Keratinocyte (primary cell): Measurements from ENCODE around the gene GCK. TPM values are rescaled to one million over a fixed set of nuclear protein-coding genes. Genes with fewer than 3 reads are reported as not detected.

Source experiments
- DNase-seq: peaks from one replicate; pipeline ENCODE4 v3.0.0-alpha.2; 2011; ENCODE audit warnings: low read depth, missing footprints, low spot score
- FAIRE-seq: peaks from 2 replicates; lab custom pipeline; 2011; peaks lifted over from hg19 to GRCh38; lab: Jason Lieb, UNC
- H2AFZ ChIP-seq: 2 replicates; pipeline ENCODE4 v1.6.0; 2012; ENCODE audit warnings: low read length, control low read depth, inconsistent platforms; ENCODE audit not compliant: control insufficient read depth
- H3K27ac ChIP-seq: 2 replicates; pipeline ENCODE4 v1.5.1; 2011; ENCODE audit warnings: low read length; ENCODE audit not compliant: control insufficient read depth, insufficient read depth
- H3K27me3 ChIP-seq: 3 replicates; pipeline ENCODE4 v1.6.0; 2011; ENCODE audit warnings: low read length; ENCODE audit not compliant: control insufficient read depth, insufficient read depth; ENCODE audit errors: extremely low read depth
- H3K36me3 ChIP-seq, 2 experiments: 2 replicates in 1 of 2; 3 replicates in 1 of 2; pipeline ENCODE4 v1.5.1; 2011; ENCODE audit warnings: low read length in 2 of 2, mild to moderate bottlenecking in 1 of 2; ENCODE audit not compliant: control insufficient read depth in 2 of 2, insufficient read depth in 2 of 2; ENCODE audit errors: extremely low read depth in 1 of 2
- H3K4me1 ChIP-seq: 3 replicates; pipeline ENCODE4 v1.5.1; 2011; ENCODE audit warnings: low read length; ENCODE audit not compliant: control insufficient read depth, insufficient read depth; ENCODE audit errors: extremely low read depth
- H3K4me2 ChIP-seq: 3 replicates; pipeline ENCODE4 v1.6.0; 2011; ENCODE audit warnings: low read depth, low read length; ENCODE audit not compliant: control insufficient read depth, insufficient read depth; ENCODE audit errors: extremely low read depth
- H3K4me3 ChIP-seq, 3 experiments: fragments of 200-600 bp in 1 of 3; sonication (generic) in 1 of 3; 2 replicates in 2 of 3; 3 replicates in 1 of 3; pipeline ENCODE4 v1.5.1; 2011 to 2016; ENCODE audit warnings: low read length in 3 of 3, mild to moderate bottlenecking in 3 of 3, control low read depth in 2 of 3, inconsistent platforms in 1 of 3, low read depth in 1 of 3, mixed read lengths in 1 of 3, mixed run types in 1 of 3, moderate library complexity in 1 of 3; ENCODE audit not compliant: control insufficient read depth in 2 of 3, insufficient read depth in 2 of 3; ENCODE audit errors: extremely low read depth in 1 of 3
- H3K79me2 ChIP-seq: 2 replicates; pipeline ENCODE4 v1.6.0; 2012; ENCODE audit warnings: low read length; ENCODE audit not compliant: control insufficient read depth, insufficient read depth
- H3K9ac ChIP-seq: 3 replicates; pipeline ENCODE4 v1.6.0; 2011; ENCODE audit warnings: low read length; ENCODE audit not compliant: control insufficient read depth, insufficient read depth; ENCODE audit errors: extremely low read depth
- H3K9me1 ChIP-seq: 3 replicates; pipeline ENCODE4 v1.6.0; 2011; ENCODE audit warnings: low read length; ENCODE audit not compliant: control insufficient read depth, insufficient read depth; ENCODE audit errors: extremely low read depth
- H3K9me3 ChIP-seq: 2 replicates; pipeline ENCODE4 v1.5.1; 2012; ENCODE audit warnings: low read depth, low read length; ENCODE audit not compliant: control insufficient read depth
- H4K20me1 ChIP-seq: 3 replicates; pipeline ENCODE4 v1.6.0; 2011; ENCODE audit warnings: low read length; ENCODE audit not compliant: control insufficient read depth, insufficient read depth; ENCODE audit errors: extremely low read depth
- CTCF ChIP-seq, 3 experiments: IDR thresholded peaks in 1 of 3; conservative IDR thresholded peaks in 1 of 3; optimal IDR thresholded peaks in 1 of 3; 2 replicates in 2 of 3; 3 replicates in 1 of 3; pipeline versions ENCODE3 to v1.5.1; 2011; ENCODE audit warnings: low read length in 3 of 3, mild to moderate bottlenecking in 3 of 3, moderate library complexity in 2 of 3, control low read depth in 1 of 3, inconsistent platforms in 1 of 3; ENCODE audit not compliant: insufficient read depth in 2 of 3; ENCODE audit errors: extremely low read depth in 1 of 3
- EZH2 ChIP-seq: IDR thresholded peaks from one replicate; pipeline ENCODE4 v1.6.1; 2012; ENCODE audit warnings: inconsistent platforms, mild to moderate bottlenecking, low read length, moderate library complexity
- dilution Hi-C: fragments of 300-500 bp; cut with MboI; formaldehyde crosslinking; loops from one replicate; pipeline ENCODE4 v1.7.0; 2020; ENCODE audit warnings: low sequenced_read_pairs; ENCODE audit not compliant: extremely low pct_ligation_motif_present
- polyA plus RNA-seq, 5 experiments: library from polyadenylated mRNA; depleted of rRNA in 3 of 5; stranded (reverse) in 3 of 5; stranded (forward) in 1 of 5; unstranded in 1 of 5; fragments of >200 nt; gene quantifications; 1 replicate in 1 of 5; 2 replicates in 3 of 5; 3 replicates in 1 of 5; pipeline versions ENCODE4 v1.2.1 to v1.2.3, GENCODE V29; 2011 to 2012; ENCODE audit warnings: missing spikeins in 2 of 5, low read depth in 1 of 5, low replicate concordance in 1 of 5

GCK gene
- polyA plus RNA-seq, 1 donor (not counting 4 experiments of a cell fraction or from before 2014, with no cell fraction given), result not detected

- Histone ChIP-seq H3K4me2 (no peak overlapping the region), H3K9me1 (no peaks in the 10 kb centered on the region), H3K4me1 (peaks cover 10% of the 10 kb centered on the region), H3K27ac (no peak overlapping the region), H3K4me3 (no peak overlapping the region), H3K36me3 (no peaks in the 10 kb centered on the region), H3K79me2 (no peaks in the 10 kb centered on the region), H4K20me1 (no peaks in the 10 kb centered on the region), H3K27me3 (no peaks in the 10 kb centered on the region), H2AFZ (no peak overlapping the region), H3K9ac (no peak overlapping the region), H3K9me3 (no peaks in the 10 kb centered on the region)
- dilution Hi-C loops, result no loop called here
- FAIRE-seq (no peak), DNase-seq (no peak)
- no peak for TF ChIP-seq EZH2
- TF ChIP-seq CTCF (optimal IDR thresholded peaks at IDR 0.05 in 1 of 3, IDR thresholded peaks at IDR 0.05 in 1 of 3, conservative IDR thresholded peaks at IDR 0.05 in 1 of 3; ENCODE audit: extremely low read depth in 1 of 3, insufficient read depth in 2 of 3, low read length in 3 of 3), result no peak
Observed at GRCh38 chr7:44167920-44168319, 21.3 kb downstream of the GCK start.

GRCh38 chr7:44163591-44163990 is 25.6 kb downstream of the GCK start:
- H3K79me2 ChIP-seq, result no peaks in the 10 kb centered on the region
- H3K4me3 ChIP-seq, result no peak overlapping the region
- H2AFZ ChIP-seq, result no peak overlapping the region
- no peak overlapping the region for H3K9ac ChIP-seq
- H3K9me1 ChIP-seq, result no peaks in the 10 kb centered on the region
- no peaks in the 10 kb centered on the region for H3K36me3 ChIP-seq
- H3K27ac ChIP-seq, result no peak overlapping the region
- TF ChIP-seq CTCF (optimal IDR thresholded peaks at IDR 0.05 in 1 of 3, IDR thresholded peaks at IDR 0.05 in 1 of 3, conservative IDR thresholded peaks at IDR 0.05 in 1 of 3; ENCODE audit: extremely low read depth in 1 of 3, insufficient read depth in 2 of 3, low read length in 3 of 3) (no peak), EZH2 (no peak)
- no peaks in the 10 kb centered on the region for H3K27me3 ChIP-seq
- DNase-seq (peak; percentile 11), FAIRE-seq (peak; percentile 94)
- dilution Hi-C loops, result no loop called here
- peak overlapping the region; percentile 31 for H3K4me2 ChIP-seq
- H3K4me1 ChIP-seq, result peaks cover 13% of the 10 kb centered on the region
- no peaks in the 10 kb centered on the region for H3K9me3 ChIP-seq
- no peaks in the 10 kb centered on the region for H4K20me1 ChIP-seq
